ENCODE measurements around the gene TSPAN18. TPM values are rescaled to one million over a fixed set of nuclear protein-coding genes. Genes with fewer than 3 reads are reported as not detected.

The TSPAN18 gene
- total RNA-seq, 4 donors from 2014 or later: 3.6 to 12.4 (median 8.2) TPM

GRCh38 chr11:44960200-44960845 is 233.6 kb downstream of the TSPAN18 start:
- WGBS, 2 donors: 48 to 57% methylated on average over 7 of the region's 7 CpGs
- H3K36me3 ChIP-seq: no peaks in the 10 kb centered on the region
- TF ChIP-seq POLR2A (IDR thresholded peaks at IDR 0.05): no peak
- DNase-seq: no peak
- no peak overlapping the region for H3K27ac ChIP-seq
- no peaks in the 10 kb centered on the region for H3K27me3 ChIP-seq
- intact Hi-C loops (cut with DNase I): no loop called here
- H3K9me3 ChIP-seq: no peaks in the 10 kb centered on the region
- no peak overlapping the region for H3K4me3 ChIP-seq (replicated peaks in 1 of 3)
- peaks cover 7 to 27% of the 10 kb centered on the region in 2 donors for H3K4me1 ChIP-seq

DNA sequence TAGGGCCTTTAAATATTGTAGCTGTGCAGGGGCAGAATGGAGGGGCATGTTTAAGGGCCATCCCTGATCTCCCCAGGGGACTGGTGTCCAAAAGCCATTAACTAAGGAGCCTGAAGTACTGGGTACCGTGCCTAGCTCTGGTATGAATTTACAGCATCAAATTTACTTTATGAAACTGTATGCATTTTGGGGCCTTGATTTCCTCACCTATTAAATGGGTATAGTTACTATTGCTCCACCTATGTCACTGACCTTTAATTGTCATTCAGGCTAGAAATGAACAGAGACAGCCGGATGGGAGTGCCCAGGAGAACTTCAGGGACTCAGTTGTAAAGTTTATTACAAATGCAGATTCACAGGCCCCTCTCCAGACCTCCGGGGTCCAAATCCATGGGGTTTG is 235.7 kb downstream of the TSPAN18 start:
- H3K4me3 ChIP-seq (replicated peaks in 1 of 3): no peak overlapping the region
- H3K27me3 ChIP-seq: no peaks in the 10 kb centered on the region
- TF ChIP-seq CTCF (IDR thresholded peaks at IDR 0.05) (no peak), POLR2A (IDR thresholded peaks at IDR 0.05) (no peak)
- intact Hi-C loops (cut with DNase I): no loop called here
- peaks cover 7 to 25% of the 10 kb centered on the region in 2 donors for H3K4me1 ChIP-seq
- H3K36me3 ChIP-seq: no peaks in the 10 kb centered on the region
- H3K27ac ChIP-seq: no peak overlapping the region
- WGBS, 2 donors: 66 to 76% methylated on average over 3 of the region's 3 CpGs
- DNase-seq: no peak
- H3K9me3 ChIP-seq: no peaks in the 10 kb centered on the region

- H3K36me3 ChIP-seq: no peaks in the 10 kb centered on the region
- H3K4me3 ChIP-seq (replicated peaks in 1 of 3): no peak overlapping the region
- intact Hi-C loops (cut with DNase I): no loop called here
- no peak overlapping the region for H3K27ac ChIP-seq
- no peak for TF ChIP-seq CTCF (IDR thresholded peaks at IDR 0.05)
- no peak for TF ChIP-seq POLR2A (IDR thresholded peaks at IDR 0.05)
- H3K4me1 ChIP-seq: peaks cover 7 to 25% of the 10 kb centered on the region in 2 donors
- H3K27me3 ChIP-seq: no peaks in the 10 kb centered on the region
- WGBS, 2 donors: 100% methylated on average over 5 of the region's 7 CpGs; no CpG with 5 or more reads in 1 of the 2 donors
- no peak for DNase-seq
- H3K9me3 ChIP-seq: no peaks in the 10 kb centered on the region
Observed at GRCh38 chr11:44963136-44963535, 236.4 kb downstream of the TSPAN18 start.

DNA sequence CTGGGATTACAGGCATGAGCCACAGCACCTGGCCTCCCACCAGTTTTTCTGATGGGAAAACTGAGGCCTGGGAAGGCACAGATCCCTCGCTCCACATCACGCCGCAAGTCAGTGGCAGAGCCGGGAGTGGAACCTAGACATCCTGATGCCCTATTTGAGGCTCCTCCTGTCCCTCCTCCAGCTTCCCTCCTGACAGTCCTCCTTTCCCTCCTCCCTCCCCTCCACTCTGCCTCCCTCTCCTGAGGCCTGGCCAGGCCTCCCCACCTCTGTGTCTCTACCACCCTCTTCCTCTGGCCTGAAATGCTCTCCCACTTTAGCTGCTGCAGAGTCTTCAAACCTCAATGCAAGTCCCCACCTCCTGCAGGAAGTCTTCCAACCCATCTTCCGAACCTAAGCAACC is 237.2 kb downstream of the TSPAN18 start:
- Histone ChIP-seq H3K27me3 (no peaks in the 10 kb centered on the region), H3K36me3 (no peaks in the 10 kb centered on the region), H3K9me3 (no peaks in the 10 kb centered on the region), H3K27ac (peak overlapping the region in 2 of 3 donors; percentile 39 to 51), H3K4me3 (replicated peaks in 1 of 3) (no peak overlapping the region), H3K4me1 (peaks cover 7 to 24% of the 10 kb centered on the region in 2 donors)
- 80 to 91% methylated on average over 5 of the region's 5 CpGs for WGBS, 2 donors
- TF ChIP-seq CTCF (IDR thresholded peaks at IDR 0.05): no peak
- no peak for TF ChIP-seq POLR2A (IDR thresholded peaks at IDR 0.05)
- DNase-seq: no peak
- intact Hi-C loops (cut with DNase I): no loop called here

DNA sequence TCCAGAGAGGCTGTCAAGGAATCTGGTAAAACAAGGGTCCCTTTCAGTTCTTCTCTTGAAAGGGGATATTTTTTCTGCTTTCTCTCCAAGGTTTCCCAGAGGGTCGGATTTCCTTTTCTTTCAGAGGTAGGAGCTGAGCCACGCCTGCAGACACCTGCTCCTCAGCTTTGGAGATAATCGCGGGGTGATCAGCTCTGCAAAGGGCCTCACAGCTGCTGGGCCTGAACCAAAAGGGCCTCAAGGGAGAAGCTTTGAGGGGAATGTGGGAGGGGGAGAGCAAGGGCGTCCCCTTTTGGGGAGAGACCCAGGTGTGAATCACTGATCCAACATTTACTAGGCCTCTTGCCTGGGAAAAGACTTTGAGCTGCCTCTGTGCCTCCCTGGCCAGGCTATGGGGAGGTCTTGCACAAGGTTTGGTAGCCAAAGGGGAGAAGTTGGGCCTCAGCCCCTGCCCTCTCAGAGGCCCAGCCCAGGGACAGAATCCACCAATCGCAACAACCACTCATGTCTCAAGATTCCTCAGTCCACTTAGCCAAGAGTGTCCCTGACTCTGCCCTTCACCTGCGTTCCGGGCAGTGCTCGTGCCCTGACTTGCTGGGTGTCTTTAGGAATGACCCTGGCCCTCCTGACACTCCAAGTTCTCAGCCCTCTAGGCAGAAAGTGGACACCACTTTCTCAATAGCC is 237.9 kb downstream of the TSPAN18 start:
- WGBS, 2 donors: 48 to 63% methylated on average over 8 to 9 of the region's 9 CpGs
- TF ChIP-seq POLR2A (IDR thresholded peaks at IDR 0.05): no peak
- TF ChIP-seq CTCF (IDR thresholded peaks at IDR 0.05): no peak
- Histone ChIP-seq H3K4me3 (replicated peaks in 1 of 3) (no peak overlapping the region), H3K9me3 (no peaks in the 10 kb centered on the region), H3K4me1 (peaks cover 4 to 18% of the 10 kb centered on the region in 2 donors), H3K27ac (peak overlapping the region; percentile 39 to 68 (median 51)), H3K36me3 (no peaks in the 10 kb centered on the region), H3K27me3 (no peaks in the 10 kb centered on the region)
- intact Hi-C loops (cut with DNase I): no loop called here
- DNase-seq: peak; percentile 73 to 84

All from thyroid gland (tissue), 4 donors.